ENCODE data around the gene DNAJB8.

DNA sequence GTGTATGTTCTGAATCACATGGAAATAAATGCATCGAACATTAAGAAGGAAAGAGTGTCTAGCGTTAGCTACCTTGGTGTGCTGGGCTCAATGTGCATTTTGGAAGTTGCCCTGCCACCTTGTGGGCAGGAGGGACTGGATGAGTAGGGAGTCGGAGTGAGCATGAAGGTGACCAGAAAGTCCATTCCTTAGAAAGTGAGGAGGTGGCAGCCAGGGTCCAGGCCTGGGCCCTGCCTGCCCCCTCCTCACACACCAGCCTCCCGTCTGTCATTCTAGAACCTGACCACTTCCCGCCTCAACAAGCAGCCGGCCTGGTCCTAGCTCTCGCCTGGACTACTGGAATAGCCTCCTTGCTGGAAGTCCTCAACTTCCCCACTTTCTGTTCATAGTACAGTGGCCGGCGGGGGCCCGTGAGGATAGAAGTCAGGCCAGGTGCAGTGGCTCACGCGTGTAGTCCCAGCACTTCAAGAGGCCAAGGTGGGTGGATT, 36.5 kb upstream of the DNAJB8 start:
- TF ChIP-seq MYBL2 (IDR thresholded peaks at IDR 0.05; ENCODE audit: low read depth), result no peak
- no peak for TF ChIP-seq MYBL2 (CRISPR knock-in tag; IDR thresholded peaks at IDR 0.05; ENCODE audit: borderline replicate concordance)
- TF ChIP-seq CTCF (IDR thresholded peaks at IDR 0.05 in 2 of 3, conservative IDR thresholded peaks at IDR 0.05 in 1 of 3; ENCODE audit: insufficient read depth in 2 of 3, low read depth in 1 of 3, low read length in 3 of 3), result peak in 2 of 3 experiments; percentile 32 to 34; a peak in 3 of 6 replicates
- no peak for TF ChIP-seq SMC3 (conservative IDR thresholded peaks at IDR 0.05; ENCODE audit: insufficient read depth, low read depth, low read length)
- no peak for TF ChIP-seq CHD2 (IDR thresholded peaks at IDR 0.05; ENCODE audit: low read depth, low read length)
- no peak for TF ChIP-seq KLF10 (CRISPR knock-in tag; IDR thresholded peaks at IDR 0.05)
- no peak for TF ChIP-seq ZC3H11A (IDR thresholded peaks at IDR 0.05; ENCODE audit: low read depth, low read length)
- TF ChIP-seq MYC (IDR thresholded peaks at IDR 0.05; ENCODE audit: low read depth, low read length), result no peak
- no peak for TF ChIP-seq MYC (CRISPR knock-in tag; IDR thresholded peaks at IDR 0.05; ENCODE audit: borderline replicate concordance, low read depth)
- no peak for TF ChIP-seq PCBP1 (IDR thresholded peaks at IDR 0.05; ENCODE audit: low read depth, low read length, poor library complexity, severe bottlenecking)
- no peak for TF ChIP-seq JUN (IDR thresholded peaks at IDR 0.05; ENCODE audit: borderline replicate concordance, low read depth, low read length)
- TF ChIP-seq JUN (CRISPR knock-in tag; IDR thresholded peaks at IDR 0.05; ENCODE audit: borderline replicate concordance), result no peak
- TF ChIP-seq NFIC (IDR thresholded peaks at IDR 0.05), result no peak

Measured in K562 (cell line).